Cardiac septum (tissue), 1 donor: ENCODE data around the gene PTPN3. TPM values are rescaled to one million over a fixed set of nuclear protein-coding genes. Genes with fewer than 3 reads are reported as not detected.

ENCODE experiments used
- DNase-seq: peaks from one replicate; pipeline ENCODE4 v3.0.0-alpha.2; 2020; ENCODE audit warnings: low spot score
- intact Hi-C: fragments of 100-400 bp; cut with DNase I; formaldehyde crosslinking; loops from one replicate; pipeline ENCODE4 v1.14.0; 2022
- total RNA-seq: library from RNA; stranded (reverse); fragmentation: NEBNext Ultra II Directional; extraction: Animal tissue kit (Norgen Biotek cat#: 25700); gene quantifications from one replicate; pipeline ENCODE4 v1.2.1, GENCODE V29; 2021
- donor health status: DM: no; HTN: no; CAD: no.

PTPN3 gene
- total RNA-seq, 1 donor from 2014 or later = 17.4 TPM

- intact Hi-C loops = loop anchor here (2.0 kb wide), 1 partner anchor 81 kb away; no protein-coding TSS in a partner anchor
- no peak for DNase-seq
These were observed 58.0 kb downstream of the PTPN3 start for GRCh38 chr9:109440117-109440515.

DNA sequence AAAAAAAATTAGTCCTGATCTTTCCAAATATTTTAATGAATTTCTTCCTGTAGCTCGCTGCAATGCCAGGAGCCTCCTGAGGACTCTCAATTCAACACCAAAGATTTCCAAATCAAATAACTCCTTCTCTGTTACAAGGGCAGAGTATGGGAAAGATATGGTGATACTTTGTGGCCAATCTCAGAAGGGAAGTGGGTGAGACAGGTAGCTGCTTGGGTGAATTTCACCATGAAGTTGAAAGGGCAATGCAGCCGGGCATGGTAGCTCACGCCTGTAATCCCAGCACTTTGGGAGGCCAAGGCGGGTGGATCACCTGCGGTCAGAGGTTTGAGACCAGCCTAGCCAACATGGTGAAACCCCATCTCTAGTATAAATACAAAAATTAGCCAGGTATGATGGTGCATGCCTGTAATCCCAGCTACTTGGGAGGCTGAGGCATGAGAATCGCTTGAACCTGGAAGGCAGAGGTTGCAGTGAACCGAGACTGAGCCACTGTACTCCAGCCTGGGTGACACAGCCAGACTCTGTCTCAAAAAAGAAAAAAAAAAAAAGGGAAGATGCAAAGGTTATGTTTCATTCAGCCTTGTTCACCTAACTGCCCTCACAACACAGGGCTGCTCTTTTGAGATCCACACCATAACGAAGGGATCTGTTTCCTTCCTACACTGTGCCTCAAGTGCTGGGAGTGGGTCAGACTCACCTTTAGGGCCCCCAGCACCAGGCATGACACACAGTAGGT lies 58.6 kb downstream of the PTPN3 start:
- intact Hi-C loops = loop anchor here (2.0 kb wide), 1 partner anchor 81 kb away; no protein-coding TSS in a partner anchor
- DNase-seq = no peak

DNA sequence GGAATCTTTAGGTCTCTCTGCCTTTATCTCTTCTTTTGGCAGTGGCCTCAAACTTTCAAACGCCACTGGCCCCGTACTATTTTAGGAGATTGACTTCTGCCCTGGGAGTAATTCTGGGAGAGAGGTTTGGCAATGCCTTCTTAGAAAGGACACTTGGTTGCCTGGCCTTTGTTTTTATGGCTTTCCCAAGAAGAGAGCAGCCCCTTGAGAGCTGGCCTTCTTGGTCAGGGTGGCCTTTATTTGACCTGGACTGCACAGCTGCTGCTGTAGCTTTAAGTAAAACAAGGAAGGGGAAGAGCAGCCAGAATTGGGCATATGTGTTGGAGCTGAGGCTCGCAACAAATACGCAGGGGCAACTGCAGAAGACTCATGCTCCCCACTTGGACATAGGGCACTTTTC lies 60.8 kb downstream of the PTPN3 start:
- intact Hi-C loops = no loop called here
- peak; percentile 66 for DNase-seq

- intact Hi-C loops = no loop called here
- no peak for DNase-seq
These were observed 62.0 kb downstream of the PTPN3 start for GRCh38 chr9:109436071-109436470.

DNA sequence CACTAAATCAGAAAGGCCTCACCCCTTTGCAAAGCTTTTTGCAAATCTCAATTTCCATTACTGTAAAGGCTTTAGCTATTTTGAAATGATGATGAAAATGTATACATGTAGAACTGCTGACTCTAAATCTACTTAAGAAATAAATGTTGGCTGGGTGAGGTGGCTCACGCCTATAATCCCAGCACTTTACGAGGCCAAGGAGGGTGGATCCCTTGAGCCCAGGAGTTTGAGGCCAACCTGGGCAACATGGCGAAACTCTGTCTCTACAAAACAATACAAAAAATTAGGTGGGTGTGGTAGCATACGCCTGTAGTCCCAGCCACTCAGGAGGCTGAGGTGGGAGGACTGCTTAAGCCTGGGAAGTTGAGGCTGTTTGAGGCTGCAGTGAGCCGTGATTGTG lies 64.6 kb downstream of the PTPN3 start:
- intact Hi-C loops = no loop called here
- DNase-seq = no peak

DNA sequence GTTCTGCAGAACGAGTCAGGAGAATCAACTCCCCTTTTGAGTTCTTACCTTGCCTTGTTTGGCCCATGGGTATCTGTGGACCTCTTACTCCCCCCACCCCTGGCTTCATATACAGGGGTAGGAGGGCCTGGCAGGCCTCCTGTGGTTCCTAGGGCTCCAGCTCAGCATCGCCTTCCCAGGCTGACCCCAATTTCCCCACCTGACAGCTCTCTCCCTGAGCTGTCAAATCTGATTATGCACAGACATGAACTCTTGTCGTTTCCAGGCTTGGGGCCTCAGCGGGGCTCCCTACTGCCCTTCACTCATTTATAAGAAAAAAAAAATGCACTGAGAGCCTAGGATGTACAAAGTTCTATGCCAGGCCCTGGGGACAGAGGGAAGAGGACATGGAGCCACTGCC lies 67.9 kb downstream of the PTPN3 start:
- DNase-seq = no peak
- intact Hi-C loops = no loop called here

DNA sequence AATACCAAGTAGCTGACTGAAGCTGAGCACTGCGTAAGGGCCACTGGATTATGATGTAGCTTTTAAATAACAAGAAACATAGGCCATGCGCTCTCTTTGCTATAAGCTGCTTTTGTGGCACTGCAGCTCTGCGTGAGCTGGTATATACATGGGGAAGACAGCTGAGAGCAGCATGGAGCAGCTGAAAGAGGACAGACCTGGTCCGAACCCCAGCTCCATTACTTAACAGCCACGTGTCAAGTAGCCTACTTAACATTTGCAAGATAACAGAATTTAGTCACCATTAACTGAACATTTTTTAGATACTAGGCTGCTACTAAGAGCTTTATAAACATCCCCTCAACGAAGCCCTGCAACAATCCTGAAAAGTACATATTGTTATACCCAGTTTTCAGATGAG lies 69.3 kb downstream of the PTPN3 start:
- DNase-seq = no peak
- intact Hi-C loops = no loop called here

DNA sequence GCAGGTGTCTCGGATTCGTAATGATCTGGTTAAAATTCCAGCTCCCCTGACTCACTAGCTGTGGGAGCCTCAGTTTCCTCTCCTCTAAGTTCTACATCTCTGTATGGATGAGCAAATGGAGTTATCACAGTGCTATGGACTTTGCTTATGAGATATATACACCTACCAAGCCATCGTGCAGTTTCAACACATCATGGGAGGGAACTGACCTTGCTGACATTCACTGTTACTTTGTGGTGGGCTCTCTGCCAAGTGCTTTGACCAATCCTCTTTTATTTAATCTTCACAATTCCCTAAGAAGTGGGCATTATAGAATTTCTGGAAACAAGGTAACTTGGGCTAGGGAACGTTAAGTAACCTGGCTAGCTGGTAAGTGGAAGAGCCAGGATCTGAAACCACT lies 70.2 kb downstream of the PTPN3 start:
- intact Hi-C loops = no loop called here
- DNase-seq = no peak

GRCh38 chr9:109426626-109427402 lies 71.3 kb downstream of the PTPN3 start:
- intact Hi-C loops = no loop called here
- no peak for DNase-seq

GRCh38 chr9:109424618-109425017 lies 73.5 kb downstream of the PTPN3 start:
- intact Hi-C loops = no loop called here
- DNase-seq = no peak

DNA sequence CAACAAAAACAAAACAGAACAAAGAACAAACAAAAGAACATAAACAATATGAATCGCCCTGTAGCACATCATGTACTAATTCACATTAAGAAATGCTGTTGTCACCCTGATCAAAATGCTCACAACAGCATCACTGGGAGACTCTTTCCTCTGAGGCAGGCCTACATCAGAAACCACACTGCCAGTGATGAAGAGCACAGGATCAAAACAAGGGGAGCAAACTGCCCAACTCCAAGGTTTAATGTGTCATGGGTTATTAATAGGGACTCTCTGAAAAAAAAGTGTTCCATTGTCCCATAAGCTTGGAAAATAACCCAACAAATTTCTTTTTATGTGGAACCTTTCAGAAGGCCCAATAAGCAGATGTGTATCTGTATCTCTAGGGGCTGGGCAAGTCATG lies 74.2 kb downstream of the PTPN3 start:
- intact Hi-C loops = no loop called here
- no peak for DNase-seq

- intact Hi-C loops = no loop called here
- DNase-seq = no peak
These were observed 75.5 kb downstream of the PTPN3 start for GRCh38 chr9:109422641-109423040.

- intact Hi-C loops = no loop called here
- no peak for DNase-seq
These were observed 76.8 kb downstream of the PTPN3 start for GRCh38 chr9:109421026-109421970.

DNA sequence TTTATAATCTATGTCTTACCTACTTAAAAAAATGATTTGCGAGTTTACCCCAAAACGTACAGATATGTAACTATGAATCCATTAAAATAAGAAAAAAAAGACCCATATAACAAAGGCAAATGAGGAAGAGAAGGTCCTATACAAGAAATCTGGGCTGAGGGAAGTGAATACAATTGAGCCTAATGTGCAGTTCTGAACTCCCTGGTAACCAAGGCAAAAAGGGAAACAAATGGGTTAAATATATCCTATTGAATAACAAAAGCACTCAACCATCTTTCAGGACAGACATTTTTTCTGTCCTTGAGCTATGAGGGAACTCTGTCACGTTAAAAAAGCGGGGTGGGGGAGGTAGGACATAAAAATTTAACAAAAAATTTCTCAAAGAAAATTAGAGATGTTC lies 78.6 kb downstream of the PTPN3 start:
- intact Hi-C loops = no loop called here
- no peak for DNase-seq

DNA sequence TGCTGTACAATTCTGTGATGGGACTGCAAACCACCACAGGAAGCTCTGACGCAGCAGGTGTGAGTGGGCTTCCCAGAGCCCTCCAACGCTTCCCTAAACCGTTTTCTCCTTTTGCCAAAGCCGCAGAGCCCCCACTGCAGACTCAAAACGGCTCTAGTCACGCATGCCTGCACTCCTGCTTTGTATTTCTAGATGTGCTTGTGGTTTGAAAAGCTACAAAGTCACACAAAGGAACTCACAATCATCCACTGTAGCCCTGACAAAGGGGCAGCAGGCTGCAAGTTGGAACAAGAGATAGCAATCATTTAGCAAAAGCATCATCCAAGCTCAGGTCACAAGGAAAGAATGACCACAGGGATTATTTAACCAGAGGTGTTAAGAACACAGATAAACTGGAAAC lies 79.3 kb downstream of the PTPN3 start:
- intact Hi-C loops = no loop called here
- DNase-seq = no peak

GRCh38 chr9:109417585-109418544 lies 80.2 kb downstream of the PTPN3 start:
- no peak for DNase-seq
- intact Hi-C loops = no loop called here

GRCh38 chr9:109417054-109417453 lies 81.1 kb downstream of the PTPN3 start:
- intact Hi-C loops = no loop called here
- no peak for DNase-seq

DNA sequence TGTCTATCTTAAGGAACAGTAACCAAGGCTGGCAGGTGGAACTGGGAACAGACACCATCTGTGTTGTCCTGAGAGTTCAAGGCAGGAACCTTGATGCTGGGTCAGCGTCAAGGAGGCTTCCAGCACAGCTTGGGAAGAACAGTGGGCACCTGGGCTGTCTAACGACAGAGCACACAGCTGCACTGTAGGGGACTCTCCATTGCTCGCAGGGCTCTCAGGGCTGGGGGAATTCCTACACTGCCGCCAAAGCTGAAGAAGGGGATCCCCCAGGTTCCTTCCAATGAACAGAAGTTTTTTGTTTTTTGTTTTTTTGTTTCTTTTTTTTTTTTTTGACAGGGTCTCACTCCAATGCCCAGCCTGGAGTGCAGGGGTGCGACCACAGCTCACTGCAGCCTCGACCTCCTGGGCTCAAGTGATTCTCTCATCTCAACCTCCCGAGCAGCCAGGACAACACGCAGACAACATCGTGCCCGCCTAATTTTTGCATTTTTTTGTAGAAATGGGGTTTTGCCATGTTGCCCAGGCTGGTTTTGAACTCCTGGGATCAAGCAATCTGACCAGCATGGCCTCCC lies 81.9 kb downstream of the PTPN3 start:
- intact Hi-C loops = no loop called here
- no peak for DNase-seq
